BJ (cell line): ENCODE results near the gene C21orf91. TPM values are rescaled to one million over a fixed set of nuclear protein-coding genes. Genes with fewer than 3 reads are reported as not detected.

Experiments
- CTCF ChIA-PET: fragments of 350-600 bp; formaldehyde crosslinking; extraction: SDS; loops from one replicate; lab custom pipeline; 2021; ENCODE audit warnings: antibody characterized with exemption, inconsistent platforms; lab: Yijun Ruan, JAX
- POLR2A ChIA-PET: fragments of 300-600 bp; sonication (Branson Sonifier 250); formaldehyde crosslinking; extraction: SDS; loops from one replicate; lab custom pipeline; 2021; ENCODE audit warnings: antibody characterized with exemption; lab: Charles Lee
- DNase-seq: peaks from one replicate; pipeline ENCODE4 v3.0.0-alpha.2; 2011; ENCODE audit warnings: low read depth
- H3K27me3 ChIP-seq: 2 replicates; pipeline ENCODE4 v1.6.0; 2011; ENCODE audit warnings: low read length; ENCODE audit not compliant: control insufficient read depth, insufficient read depth
- H3K36me3 ChIP-seq: 2 replicates; pipeline ENCODE4 v1.5.1; 2011; ENCODE audit warnings: low read length; ENCODE audit not compliant: control insufficient read depth, insufficient read depth
- H3K4me3 ChIP-seq: 2 replicates; pipeline ENCODE4 v1.5.1; 2011; ENCODE audit warnings: low read depth, mild to moderate bottlenecking, control low read depth, low read length
- CTCF ChIP-seq: IDR thresholded peaks from 2 replicates; pipeline ENCODE4 v1.5.1; 2011; ENCODE audit warnings: low read depth, mild to moderate bottlenecking, control low read depth, inconsistent platforms, low read length, moderate library complexity; ENCODE audit not compliant: insufficient read depth
- polyA plus RNA-seq: library from polyadenylated mRNA; depleted of rRNA; stranded (reverse); fragments of >200 nt; gene quantifications from 2 replicates; pipeline ENCODE4 v1.2.3, GENCODE V29; 2011

Gene C21orf91
- polyA plus RNA-seq, 1 experiment = 3.4 TPM

DNA sequence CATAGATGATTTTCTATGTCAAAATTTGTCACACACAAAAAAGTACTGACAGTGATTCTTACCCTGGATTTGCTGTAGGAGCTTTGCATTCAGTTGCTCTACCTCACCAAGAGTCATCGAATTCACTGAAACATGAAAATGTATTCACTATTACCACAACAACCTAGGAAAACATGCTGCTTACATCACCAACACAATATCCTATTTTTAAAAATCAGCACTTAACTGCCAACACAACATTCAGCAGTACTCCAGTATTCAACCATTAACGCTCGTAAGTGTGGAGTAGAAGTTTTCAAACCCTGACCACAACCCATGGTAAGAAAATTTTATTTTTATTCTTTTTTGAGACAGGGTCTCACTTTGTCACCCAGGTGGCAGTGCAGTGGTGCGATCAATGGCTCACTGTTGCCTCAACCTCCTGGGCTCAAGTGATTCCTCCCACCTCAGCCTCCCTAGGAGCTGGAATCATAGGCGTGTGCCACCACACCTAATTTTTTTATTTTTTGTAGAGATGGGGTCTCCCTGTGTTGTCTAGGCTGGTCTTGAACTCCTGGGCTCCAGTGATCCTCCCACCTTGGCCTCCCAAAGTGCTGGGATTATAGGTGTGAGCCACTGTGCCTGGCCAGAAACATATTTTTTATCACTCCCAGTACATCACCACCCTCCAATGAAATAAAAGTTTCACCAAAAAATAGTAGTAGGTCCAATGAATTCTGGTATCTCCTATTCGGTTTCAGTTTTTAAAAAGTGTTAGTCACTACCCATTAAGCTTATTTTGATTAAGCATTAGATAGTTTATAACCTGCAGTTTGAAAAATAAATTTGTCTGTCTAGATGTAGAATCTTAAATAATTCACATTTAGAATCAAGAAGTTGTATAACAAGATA lies 23.8 kb downstream of the C21orf91 start:
- DNase-seq = no peak
- ChIA-PET CTCF (no interaction called here), POLR2A (no interaction called here)
- Histone ChIP-seq H3K36me3 (no peaks in the 10 kb centered on the region; the same call in none of the 2 replicates), H3K4me3 (no peak overlapping the region), H3K27me3 (no peaks in the 10 kb centered on the region)
- no peak for TF ChIP-seq CTCF

- CTCF ChIA-PET = interaction anchor here (1.2 kb wide), 1 partner anchor 114 kb away, joined by 5 read pairs; no protein-coding TSS in a partner anchor
- Histone ChIP-seq H3K27me3 (no peaks in the 10 kb centered on the region), H3K36me3 (no peaks in the 10 kb centered on the region; the same call in none of the 2 replicates), H3K4me3 (no peak overlapping the region)
- DNase-seq = no peak
- no peak for TF ChIP-seq CTCF
- POLR2A ChIA-PET = interaction anchor here (0.8 kb wide), 1 partner anchor 20 kb away, joined by 4 read pairs; no protein-coding TSS in a partner anchor
These were observed 24.5 kb downstream of the C21orf91 start for GRCh38 chr21:17794518-17795145.

DNA sequence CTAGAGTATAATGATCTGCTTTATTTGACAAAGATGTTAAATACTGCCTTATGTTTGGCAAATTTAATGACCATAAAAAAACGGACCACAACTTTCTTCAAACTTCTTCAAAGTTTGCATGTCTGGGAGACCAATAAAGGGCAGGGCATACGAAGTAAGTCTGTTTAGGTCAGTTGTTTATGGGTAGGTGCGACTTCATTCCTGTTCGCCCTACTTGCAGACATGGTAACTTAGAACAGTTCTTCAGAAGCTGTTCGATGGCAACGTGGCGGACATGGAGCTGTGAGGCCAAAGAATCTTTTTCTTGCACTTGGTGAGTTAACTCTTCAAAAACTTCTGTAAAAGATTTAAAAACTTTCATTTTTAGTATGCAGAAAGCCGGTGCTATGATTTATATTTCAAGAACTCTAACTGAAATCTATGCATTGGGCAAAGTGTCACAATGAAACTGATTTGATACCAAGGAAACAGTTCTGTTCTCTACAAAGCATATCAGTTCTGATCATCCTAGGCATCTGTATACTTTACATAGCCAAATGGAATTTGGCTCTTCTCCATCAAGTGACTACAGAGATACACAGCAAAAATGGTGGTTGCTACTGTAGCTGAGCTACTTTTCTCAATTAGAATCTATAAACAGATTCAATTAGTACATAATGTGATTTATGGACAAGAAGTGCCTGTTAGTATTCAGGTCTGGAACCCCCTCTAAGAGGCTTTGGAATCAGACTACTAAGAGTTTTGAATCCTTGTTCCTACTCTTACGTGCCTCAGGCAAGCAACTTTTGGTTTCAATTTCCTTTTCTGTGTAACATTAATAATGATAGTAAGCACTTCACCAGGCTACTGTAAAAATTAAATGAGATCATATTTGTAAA lies 25.7 kb downstream of the C21orf91 start:
- no peak for DNase-seq
- ChIA-PET CTCF (interaction anchor here (1.2 kb wide), 1 partner anchor 113 kb away, joined by 5 read pairs; no protein-coding TSS in a partner anchor), POLR2A (no interaction called here)
- TF ChIP-seq CTCF = no peak
- no peak overlapping the region for H3K4me3 ChIP-seq
- no peaks in the 10 kb centered on the region for H3K27me3 ChIP-seq
- no peaks in the 10 kb centered on the region; the same call in none of the 2 replicates for H3K36me3 ChIP-seq

- no peak for TF ChIP-seq CTCF
- no peak overlapping the region for H3K4me3 ChIP-seq
- peaks cover 2% of the 10 kb centered on the region for H3K36me3 ChIP-seq
- POLR2A ChIA-PET = no interaction called here
- DNase-seq = no peak
- H3K27me3 ChIP-seq = no peaks in the 10 kb centered on the region
- CTCF ChIA-PET = no interaction called here
These were observed 29.5 kb downstream of the C21orf91 start for GRCh38 chr21:17789656-17790055.
